Measurements from ENCODE around the gene CHMP1A. TPM values are rescaled to one million over a fixed set of nuclear protein-coding genes. Genes with fewer than 3 reads are reported as not detected.

The CHMP1A gene
- total and polyA plus RNA-seq, 2 donors (not counting 1 experiment from before 2014, with no cell fraction given), result 61.0 to 66.2 TPM

DNA sequence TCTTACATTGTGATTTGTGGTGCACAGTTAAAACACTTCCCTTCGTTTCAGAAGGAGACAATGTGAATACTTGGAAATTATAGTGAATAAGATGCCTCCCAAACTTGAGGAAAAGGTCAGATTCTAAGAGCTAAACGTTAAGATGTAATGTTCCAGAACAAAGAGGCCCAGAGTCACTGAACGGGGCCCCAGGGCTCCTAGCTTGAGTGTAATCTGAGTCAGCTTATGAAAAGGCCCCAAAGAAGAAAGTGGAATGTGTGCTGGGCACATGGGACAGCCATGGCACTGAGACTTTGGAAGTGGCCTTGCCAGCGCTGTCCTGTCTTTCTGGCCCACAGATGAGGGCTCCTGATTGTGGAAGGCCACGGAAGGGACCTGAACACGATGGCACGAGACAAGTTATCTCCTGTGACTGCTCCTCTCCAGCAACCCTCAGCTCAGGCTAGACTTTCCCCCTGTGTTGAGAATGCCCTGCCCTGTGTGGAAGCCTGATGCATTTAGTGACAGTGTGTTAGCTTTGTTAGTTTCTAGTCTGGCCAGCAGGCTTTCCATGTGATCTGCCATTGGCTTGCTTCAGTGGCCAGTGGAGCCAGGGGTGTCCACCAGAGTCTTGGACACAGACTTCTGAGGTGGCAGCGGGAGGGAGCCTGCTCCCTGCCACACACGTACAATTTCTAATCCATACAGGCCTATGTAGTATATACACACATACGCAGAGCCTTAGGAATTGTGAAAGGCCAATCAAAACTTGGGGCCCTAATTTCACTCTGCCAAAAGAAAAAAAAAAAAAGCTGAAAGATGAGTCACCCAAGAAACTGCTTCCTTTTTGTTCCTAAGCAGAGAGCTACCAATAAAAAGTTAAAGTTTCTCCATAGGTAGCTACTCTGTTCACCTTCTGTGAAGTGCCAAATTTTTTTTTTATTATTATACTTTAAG is 13.3 kb upstream of the CHMP1A start:
- no peak overlapping the region for H3K27ac ChIP-seq (ENCODE audit: insufficient read depth, low read length)
- no peak overlapping the region for H3K4me3 ChIP-seq (replicated peaks in 1 of 4; ENCODE audit: control extremely low read depth in 1 of 4, insufficient read depth in 1 of 4, low read depth in 3 of 4, low read length in 4 of 4)
- H4K20me1 ChIP-seq (ENCODE audit: control insufficient read depth, extremely low read depth, insufficient read depth, low read length), result no peaks in the 10 kb centered on the region
- no peaks in the 10 kb centered on the region for H3K36me3 ChIP-seq (ENCODE audit: control insufficient read depth, insufficient read depth, low read length)
- TF ChIP-seq, protein P1, sequence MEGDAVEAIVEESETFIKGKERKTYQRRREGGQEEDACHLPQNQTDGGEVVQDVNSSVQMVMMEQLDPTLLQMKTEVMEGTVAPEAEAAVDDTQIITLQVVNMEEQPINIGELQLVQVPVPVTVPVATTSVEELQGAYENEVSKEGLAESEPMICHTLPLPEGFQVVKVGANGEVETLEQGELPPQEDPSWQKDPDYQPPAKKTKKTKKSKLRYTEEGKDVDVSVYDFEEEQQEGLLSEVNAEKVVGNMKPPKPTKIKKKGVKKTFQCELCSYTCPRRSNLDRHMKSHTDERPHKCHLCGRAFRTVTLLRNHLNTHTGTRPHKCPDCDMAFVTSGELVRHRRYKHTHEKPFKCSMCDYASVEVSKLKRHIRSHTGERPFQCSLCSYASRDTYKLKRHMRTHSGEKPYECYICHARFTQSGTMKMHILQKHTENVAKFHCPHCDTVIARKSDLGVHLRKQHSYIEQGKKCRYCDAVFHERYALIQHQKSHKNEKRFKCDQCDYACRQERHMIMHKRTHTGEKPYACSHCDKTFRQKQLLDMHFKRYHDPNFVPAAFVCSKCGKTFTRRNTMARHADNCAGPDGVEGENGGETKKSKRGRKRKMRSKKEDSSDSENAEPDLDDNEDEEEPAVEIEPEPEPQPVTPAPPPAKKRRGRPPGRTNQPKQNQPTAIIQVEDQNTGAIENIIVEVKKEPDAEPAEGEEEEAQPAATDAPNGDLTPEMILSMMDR (conservative IDR thresholded peaks at IDR 0.05 in 1 of 2, IDR thresholded peaks at IDR 0.05 in 1 of 2; ENCODE audit: low read depth in 1 of 2, low read length in 2 of 2), result no peak
- no peaks in the 10 kb centered on the region for H3K4me1 ChIP-seq (ENCODE audit: control insufficient read depth, extremely low read depth, insufficient read depth, low read length)
- no peak overlapping the region for H3K9ac ChIP-seq (ENCODE audit: insufficient read depth, low read length)
- no peaks in the 10 kb centered on the region for H3K9me3 ChIP-seq (ENCODE audit: control insufficient read depth, insufficient read depth, low read depth, low read length)
- no peaks in the 10 kb centered on the region for H3K79me2 ChIP-seq (ENCODE audit: control insufficient read depth, insufficient read depth, low read length)
- peak; percentile 22 to 43 for DNase-seq (ENCODE audit: low read depth in 2 of 2)
- H3K27me3 ChIP-seq (ENCODE audit: control insufficient read depth, insufficient read depth, low read length), result no peaks in the 10 kb centered on the region
- no peak overlapping the region for H2AFZ ChIP-seq (ENCODE audit: low read length)
- H3K4me2 ChIP-seq (ENCODE audit: extremely low read depth, insufficient read depth, low read length), result no peak overlapping the region

DNA sequence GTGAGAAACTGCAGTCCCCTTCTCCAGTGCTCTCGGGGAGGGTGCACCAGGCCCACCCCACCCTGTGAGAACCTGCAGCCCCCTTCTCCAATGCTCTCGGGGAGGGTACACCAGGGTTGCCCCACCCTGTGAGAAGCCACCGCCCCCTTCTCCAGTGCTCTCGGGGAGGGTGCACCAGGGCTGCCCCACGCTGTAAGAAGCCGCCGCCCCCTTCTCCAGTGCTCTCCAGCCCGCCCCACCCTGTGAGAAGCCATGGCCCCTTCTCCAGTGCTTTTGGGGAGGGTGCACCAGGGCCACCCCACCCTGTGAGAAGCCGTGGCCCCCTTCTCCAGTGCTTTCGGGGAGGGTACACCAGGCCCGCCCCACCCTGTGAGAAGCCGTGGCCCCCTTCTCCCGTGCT is 12.2 kb upstream of the CHMP1A start:
- H3K4me3 ChIP-seq (replicated peaks in 1 of 4; ENCODE audit: control extremely low read depth in 1 of 4, insufficient read depth in 1 of 4, low read depth in 3 of 4, low read length in 4 of 4), result no peak overlapping the region
- H3K9me3 ChIP-seq (ENCODE audit: control insufficient read depth, insufficient read depth, low read depth, low read length), result no peaks in the 10 kb centered on the region
- H3K4me2 ChIP-seq (ENCODE audit: extremely low read depth, insufficient read depth, low read length), result no peak overlapping the region
- TF ChIP-seq, protein P1 (conservative IDR thresholded peaks at IDR 0.05 in 1 of 2, IDR thresholded peaks at IDR 0.05 in 1 of 2; ENCODE audit: low read depth in 1 of 2, low read length in 2 of 2), result no peak
- TF ChIP-seq EZH2 (IDR thresholded peaks at IDR 0.05; ENCODE audit: low read length, missing control alignments), result no peak
- H4K20me1 ChIP-seq (ENCODE audit: control insufficient read depth, extremely low read depth, insufficient read depth, low read length), result no peaks in the 10 kb centered on the region
- no peaks in the 10 kb centered on the region for H3K27me3 ChIP-seq (ENCODE audit: control insufficient read depth, insufficient read depth, low read length)
- H3K36me3 ChIP-seq (ENCODE audit: control insufficient read depth, insufficient read depth, low read length), result no peaks in the 10 kb centered on the region
- no peak for DNase-seq (ENCODE audit: low read depth in 2 of 2)
- no peaks in the 10 kb centered on the region for H3K4me1 ChIP-seq (ENCODE audit: control insufficient read depth, extremely low read depth, insufficient read depth, low read length)
- no peak overlapping the region for H3K27ac ChIP-seq (ENCODE audit: insufficient read depth, low read length)
- no peak overlapping the region for H3K9ac ChIP-seq (ENCODE audit: insufficient read depth, low read length)
- no peak overlapping the region for H2AFZ ChIP-seq (ENCODE audit: low read length)
- no peaks in the 10 kb centered on the region for H3K79me2 ChIP-seq (ENCODE audit: control insufficient read depth, insufficient read depth, low read length)

DNA sequence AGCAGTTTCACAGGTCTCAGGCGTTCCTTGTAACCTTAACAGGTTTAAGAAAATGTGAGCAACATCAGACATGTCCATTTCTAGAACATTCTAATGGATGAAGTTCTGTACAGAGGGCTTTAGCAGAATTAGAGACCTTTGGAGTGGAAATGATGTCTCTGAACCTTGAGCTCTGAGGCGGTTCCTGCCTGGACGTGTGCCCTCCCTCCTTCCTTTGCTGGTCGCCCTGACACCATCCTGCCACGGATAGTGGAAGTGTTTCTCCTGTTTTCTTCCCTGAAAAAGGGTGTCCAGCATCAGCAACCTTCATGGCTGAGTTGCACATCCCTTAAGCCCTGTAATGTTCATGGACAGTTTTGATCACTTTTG is 11.3 kb upstream of the CHMP1A start:
- H3K4me2 ChIP-seq (ENCODE audit: extremely low read depth, insufficient read depth, low read length), result no peak overlapping the region
- no peaks in the 10 kb centered on the region for H3K27me3 ChIP-seq (ENCODE audit: control insufficient read depth, insufficient read depth, low read length)
- no peaks in the 10 kb centered on the region for H4K20me1 ChIP-seq (ENCODE audit: control insufficient read depth, extremely low read depth, insufficient read depth, low read length)
- H3K36me3 ChIP-seq (ENCODE audit: control insufficient read depth, insufficient read depth, low read length), result no peaks in the 10 kb centered on the region
- H2AFZ ChIP-seq (ENCODE audit: low read length), result no peak overlapping the region
- H3K4me3 ChIP-seq (replicated peaks in 1 of 4; ENCODE audit: control extremely low read depth in 1 of 4, insufficient read depth in 1 of 4, low read depth in 3 of 4, low read length in 4 of 4), result no peak overlapping the region
- no peak for TF ChIP-seq EZH2 (IDR thresholded peaks at IDR 0.05; ENCODE audit: low read length, missing control alignments)
- TF ChIP-seq, protein P1 (conservative IDR thresholded peaks at IDR 0.05 in 1 of 2, IDR thresholded peaks at IDR 0.05 in 1 of 2; ENCODE audit: low read depth in 1 of 2, low read length in 2 of 2), result no peak
- no peak overlapping the region for H3K27ac ChIP-seq (ENCODE audit: insufficient read depth, low read length)
- DNase-seq (ENCODE audit: low read depth in 2 of 2), result no peak
- no peaks in the 10 kb centered on the region for H3K79me2 ChIP-seq (ENCODE audit: control insufficient read depth, insufficient read depth, low read length)
- H3K9me3 ChIP-seq (ENCODE audit: control insufficient read depth, insufficient read depth, low read depth, low read length), result no peaks in the 10 kb centered on the region
- no peaks in the 10 kb centered on the region for H3K4me1 ChIP-seq (ENCODE audit: control insufficient read depth, extremely low read depth, insufficient read depth, low read length)
- H3K9ac ChIP-seq (ENCODE audit: insufficient read depth, low read length), result no peak overlapping the region
